Kidney (tissue), 14 donors: Measurements from ENCODE around the gene POLR2I. TPM values are rescaled to one million over a fixed set of nuclear protein-coding genes. Genes with fewer than 3 reads are reported as not detected.

Experiments used
- DNase-seq, 5 donors: peaks; one replicate each; pipeline ENCODE4 v3.0.0-alpha.2; 2013 to 2020
- FAIRE-seq: peaks from 2 replicates; lab custom pipeline; 2012; peaks lifted over from hg19 to GRCh38; lab: Jason Lieb, UNC
- H3K27ac ChIP-seq, 2 donors: one replicate each; pipeline ENCODE4 v1.7.0; 2013; ENCODE audit warnings: low read depth in 2 of 2, low read length in 2 of 2, inconsistent platforms in 1 of 2
- H3K27me3 ChIP-seq: one replicate; pipeline ENCODE4 v1.7.1; 2013; ENCODE audit warnings: low read length, inconsistent platforms; ENCODE audit not compliant: control insufficient read depth, insufficient read depth
- H3K36me3 ChIP-seq, 3 donors: one replicate each; pipeline versions ENCODE4 v1.7.0 to v1.7.1; 2013; ENCODE audit warnings: low read length in 3 of 3, control low read depth in 1 of 3, inconsistent platforms in 1 of 3; ENCODE audit not compliant: insufficient read depth in 3 of 3, control insufficient read depth in 2 of 3
- H3K4me1 ChIP-seq, 3 donors: one replicate each; pipeline versions ENCODE4 v1.7.0 to v1.7.1; 2013; ENCODE audit warnings: low read length in 3 of 3, inconsistent platforms in 1 of 3, low read depth in 1 of 3; ENCODE audit not compliant: control insufficient read depth in 2 of 3, insufficient read depth in 2 of 3
- H3K4me3 ChIP-seq, 3 donors: one replicate each; pipeline versions ENCODE4 v1.7.0 to v1.8.1; 2013; ENCODE audit warnings: low read length in 3 of 3, control low read depth in 1 of 3, inconsistent platforms in 1 of 3
- H3K9ac ChIP-seq, 3 donors: one replicate each; pipeline versions ENCODE4 v1.7.0 to v1.7.1; 2013; ENCODE audit warnings: low read length in 3 of 3, control low read depth in 1 of 3, inconsistent platforms in 1 of 3
- H3K9me3 ChIP-seq, 3 donors: one replicate each; pipeline versions ENCODE4 v1.7.0 to v1.7.1; 2013; ENCODE audit warnings: low read length in 3 of 3, control low read depth in 1 of 3, inconsistent platforms in 1 of 3; ENCODE audit not compliant: control insufficient read depth in 2 of 3, insufficient read depth in 1 of 3
- intact Hi-C: fragments of 100-400 bp; cut with DNase I; formaldehyde crosslinking; loops from one replicate; pipeline ENCODE4 v1.11.1; 2022
- polyA plus RNA-seq: library from polyadenylated mRNA; stranded (reverse); fragments of 350-450 nt; fragmentation: Illumina TruSeq; extraction: RNeasy Lipid Tissue Mini Kit (QIAGEN cat#74804); gene quantifications from one replicate; pipeline ENCODE4 v1.2.3, GENCODE V29; 2014; ENCODE audit warnings: low read depth, low replicate concordance; ENCODE audit not compliant: insufficient read depth
- total RNA-seq: library from RNA; stranded (reverse); fragmentation: NEBNext Ultra II Directional; extraction: Animal tissue kit (Norgen Biotek cat#: 25700); gene quantifications from one replicate; pipeline ENCODE4 v1.2.1, GENCODE V29; 2021
- TF ChIP-seq, protein P1 (sequence below): IDR thresholded peaks from 3 replicates; pipeline ENCODE4 v1.5.1; 2012; ENCODE audit warnings: mild to moderate bottlenecking, moderate library complexity, borderline replicate concordance; ENCODE audit not compliant: insufficient read depth; ENCODE audit errors: extremely low read depth
- donor health status: control.
- donor health status: control.
- donor health status: control.
- donor health status: control.
- donor health status: control.
- donor health status: DM: yes; HTN: yes; CAD: no.
- donor health status: Normal renal cell carcinoma (clear cell type).

The POLR2I gene
- total and polyA plus RNA-seq, 2 donors from 2014 or later, result 59.9 to 119 TPM

DNA sequence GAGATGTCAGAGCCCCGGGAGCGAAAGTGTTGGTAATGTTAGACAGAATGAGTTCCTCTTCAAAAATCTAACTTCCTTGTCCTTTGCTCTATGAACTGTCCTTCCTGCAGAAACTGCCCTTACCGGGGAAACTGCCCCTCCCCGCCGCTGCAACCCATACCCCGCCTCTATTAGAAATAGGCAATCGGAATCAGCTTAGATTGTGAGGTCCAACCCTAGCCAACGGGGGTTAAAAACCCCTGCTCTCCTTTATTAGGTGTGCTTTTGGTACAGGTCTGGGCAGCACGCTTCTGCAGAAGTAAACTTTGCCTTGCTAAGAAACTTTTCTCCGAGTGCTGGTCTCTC lies 13.7 kb upstream of the POLR2I start:
- peaks cover 0 to 9% (median 4%) of the 10 kb centered on the region in 3 donors for H3K4me1 ChIP-seq

DNA sequence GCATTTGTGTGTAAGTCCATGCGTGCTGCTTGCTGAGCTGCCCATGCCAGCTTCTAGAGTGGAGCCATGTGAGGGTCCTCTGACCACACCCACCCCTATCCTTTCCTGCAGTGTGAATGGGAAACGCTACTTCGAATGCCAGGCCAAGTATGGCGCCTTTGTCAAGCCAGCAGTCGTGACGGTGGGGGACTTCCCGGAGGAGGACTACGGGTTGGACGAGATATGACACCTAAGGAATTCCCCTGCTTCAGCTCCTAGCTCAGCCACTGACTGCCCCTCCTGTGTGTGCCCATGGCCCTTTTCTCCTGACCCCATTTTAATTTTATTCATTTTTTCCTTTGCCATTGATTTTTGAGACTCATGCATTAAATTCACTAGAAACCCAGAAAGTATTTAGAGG lies 10.9 kb upstream of the POLR2I start:
- Histone ChIP-seq H3K36me3 (peaks cover 0 to 13% (median 9%) of the 10 kb centered on the region in 3 donors), H3K9me3 (no peaks in the 10 kb centered on the region), H3K27me3 (no peaks in the 10 kb centered on the region), H3K27ac (no peak overlapping the region), H3K4me3 (no peak overlapping the region), H3K9ac (no peak overlapping the region), H3K4me1 (peaks cover 0 to 9% (median 4%) of the 10 kb centered on the region in 3 donors)
- DNase-seq (no peak), FAIRE-seq (no peak)
- intact Hi-C loops, result no loop called here
- TF ChIP-seq, protein P1, sequence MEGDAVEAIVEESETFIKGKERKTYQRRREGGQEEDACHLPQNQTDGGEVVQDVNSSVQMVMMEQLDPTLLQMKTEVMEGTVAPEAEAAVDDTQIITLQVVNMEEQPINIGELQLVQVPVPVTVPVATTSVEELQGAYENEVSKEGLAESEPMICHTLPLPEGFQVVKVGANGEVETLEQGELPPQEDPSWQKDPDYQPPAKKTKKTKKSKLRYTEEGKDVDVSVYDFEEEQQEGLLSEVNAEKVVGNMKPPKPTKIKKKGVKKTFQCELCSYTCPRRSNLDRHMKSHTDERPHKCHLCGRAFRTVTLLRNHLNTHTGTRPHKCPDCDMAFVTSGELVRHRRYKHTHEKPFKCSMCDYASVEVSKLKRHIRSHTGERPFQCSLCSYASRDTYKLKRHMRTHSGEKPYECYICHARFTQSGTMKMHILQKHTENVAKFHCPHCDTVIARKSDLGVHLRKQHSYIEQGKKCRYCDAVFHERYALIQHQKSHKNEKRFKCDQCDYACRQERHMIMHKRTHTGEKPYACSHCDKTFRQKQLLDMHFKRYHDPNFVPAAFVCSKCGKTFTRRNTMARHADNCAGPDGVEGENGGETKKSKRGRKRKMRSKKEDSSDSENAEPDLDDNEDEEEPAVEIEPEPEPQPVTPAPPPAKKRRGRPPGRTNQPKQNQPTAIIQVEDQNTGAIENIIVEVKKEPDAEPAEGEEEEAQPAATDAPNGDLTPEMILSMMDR, result no peak

More for the DNA sequence above, 13.7 kb upstream of the POLR2I start:
- TF ChIP-seq, protein P1, result no peak
- Histone ChIP-seq H3K9ac (peak overlapping the region; percentile 28 to 73 (median 73)), H3K9me3 (no peaks in the 10 kb centered on the region), H3K27ac (peak overlapping the region; percentile 86 to 89), H3K4me3 (peak overlapping the region; percentile 62 to 75 (median 71)), H3K27me3 (no peaks in the 10 kb centered on the region), H3K36me3 (peaks cover 0 to 13% (median 8%) of the 10 kb centered on the region in 3 donors)
- FAIRE-seq, result no peak
- no peak for DNase-seq
- intact Hi-C loops, result no loop called here

DNA sequence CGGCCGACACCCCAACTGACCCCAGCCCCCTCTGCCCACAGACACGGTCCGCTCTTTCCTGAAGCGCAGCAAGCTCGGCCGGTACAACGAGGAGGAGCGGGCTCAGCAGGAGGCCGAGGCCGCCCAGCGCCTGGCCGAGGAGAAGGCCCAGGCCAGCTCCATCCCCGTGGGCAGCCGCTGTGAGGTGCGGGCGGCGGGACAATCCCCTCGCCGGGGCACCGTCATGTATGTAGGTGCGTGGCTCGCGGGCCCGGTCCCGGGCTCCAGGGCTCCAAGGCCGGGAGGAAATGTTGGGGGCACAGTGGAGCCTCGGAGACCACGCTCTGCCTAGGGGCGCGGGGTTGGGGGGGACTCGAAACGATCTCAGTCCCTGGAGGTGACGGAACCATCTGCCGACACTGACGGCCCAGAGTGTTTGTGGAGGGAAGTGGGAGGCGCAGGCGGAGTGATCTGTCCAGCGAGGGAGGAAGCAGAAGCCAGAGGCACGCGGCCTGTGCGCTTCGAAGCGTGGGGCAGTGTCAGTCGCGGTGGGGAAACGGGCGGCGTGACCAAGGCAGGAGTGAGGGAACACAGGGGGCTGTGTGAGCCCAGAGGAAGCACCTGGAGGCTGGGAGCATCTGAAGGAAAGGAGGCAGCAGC lies 6.9 kb upstream of the POLR2I start:
- Histone ChIP-seq H3K4me1 (peaks cover 0 to under 1% (median 0%) of the 10 kb centered on the region in 3 donors), H3K9ac (no peak overlapping the region), H3K4me3 (no peak overlapping the region), H3K36me3 (peaks cover 3 to 24% (median 17%) of the 10 kb centered on the region in 3 donors), H3K9me3 (no peaks in the 10 kb centered on the region), H3K27me3 (no peaks in the 10 kb centered on the region), H3K27ac (no peak overlapping the region)
- FAIRE-seq, result no peak
- intact Hi-C loops, result loop anchor here (5.0 kb wide), 1 partner anchor 51 kb away; no protein-coding TSS in a partner anchor
- TF ChIP-seq, protein P1, result no peak
- DNase-seq, result no peak

DNA sequence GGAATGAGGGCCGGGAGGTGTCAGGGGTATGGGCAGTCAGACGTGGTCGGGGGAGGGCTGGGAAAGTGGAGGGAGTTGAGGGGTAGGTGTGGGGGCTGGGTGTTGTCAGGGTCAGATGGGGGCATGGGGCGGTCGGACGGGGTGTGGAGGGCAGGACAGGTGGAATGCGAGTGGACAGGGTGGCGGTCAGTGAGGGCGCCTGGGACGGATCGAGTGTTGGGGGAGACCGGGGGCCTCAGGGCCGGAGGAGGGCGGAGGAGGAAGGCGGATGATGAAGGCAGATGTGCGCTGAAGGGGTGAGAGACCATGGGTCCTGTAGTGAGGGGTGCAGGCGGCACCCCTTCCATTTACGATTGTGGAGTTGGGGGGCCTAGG lies 6.3 kb upstream of the POLR2I start:
- H3K9ac ChIP-seq, result no peak overlapping the region
- TF ChIP-seq, protein P1, result no peak
- DNase-seq, result no peak
- peaks cover 3 to 24% (median 19%) of the 10 kb centered on the region in 3 donors for H3K36me3 ChIP-seq
- no peak overlapping the region for H3K27ac ChIP-seq
- intact Hi-C loops, result loop anchor here (5.0 kb wide), 1 partner anchor 51 kb away; no protein-coding TSS in a partner anchor
- FAIRE-seq, result no peak
- no peak overlapping the region for H3K4me3 ChIP-seq
- H3K4me1 ChIP-seq, result peaks cover 0 to 6% (median 4%) of the 10 kb centered on the region in 3 donors
- H3K9me3 ChIP-seq, result no peaks in the 10 kb centered on the region
- H3K27me3 ChIP-seq, result no peaks in the 10 kb centered on the region
